GM19395 (cell line): ENCODE data around the gene TSC22D1.

ENCODE experiments used
- ATAC-seq: cut with Tn5 transposase; IDR thresholded peaks from one replicate; pipeline ENCODE4 v1.9.1; 2021; ENCODE audit warnings: mild to moderate bottlenecking, moderate library complexity; ENCODE audit not compliant: unreplicated experiment

TSC22D1 gene

GRCh38 chr13:44433863-44434765 is 142.0 kb downstream of the TSC22D1 start:
- no peak for ATAC-seq

GRCh38 chr13:44432650-44433049 is 143.5 kb downstream of the TSC22D1 start:
- ATAC-seq = no peak

DNA sequence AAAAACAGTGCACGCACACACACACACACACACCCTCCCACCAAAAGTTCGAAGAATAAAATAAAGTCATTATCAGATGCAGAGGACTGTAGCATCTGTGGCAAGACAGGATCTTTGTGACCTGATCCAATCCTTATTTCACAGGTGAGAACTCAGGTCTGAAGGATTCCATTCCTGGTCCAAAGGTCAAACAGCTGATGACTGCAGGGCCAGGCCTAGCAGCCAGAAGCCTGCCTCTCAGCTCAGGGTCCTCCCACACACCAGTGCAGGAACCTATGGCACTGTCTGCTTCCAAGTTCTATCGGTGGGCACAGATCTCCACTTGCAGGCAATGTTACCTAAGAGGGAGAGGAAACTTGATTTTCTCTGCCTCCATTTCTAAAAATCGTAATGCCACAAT is 145.0 kb downstream of the TSC22D1 start:
- ATAC-seq = no peak

DNA sequence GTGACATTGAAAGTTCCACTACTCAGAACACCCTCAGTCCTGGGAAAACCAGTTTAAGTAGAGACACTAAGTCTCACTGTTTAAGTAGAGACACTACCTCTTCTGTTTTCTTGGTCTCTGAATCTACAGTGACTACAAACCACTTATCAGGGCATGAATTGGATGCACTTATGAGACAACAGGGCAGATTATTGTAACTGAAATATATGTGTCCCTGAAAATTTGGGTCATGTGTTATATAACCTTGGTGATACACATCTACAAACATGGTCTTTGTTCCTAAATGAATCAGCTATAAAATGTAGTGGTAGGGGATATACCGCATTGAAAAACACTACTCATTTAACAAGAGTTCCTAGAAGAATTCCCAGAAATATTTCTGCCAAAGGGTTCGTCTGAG is 146.8 kb downstream of the TSC22D1 start:
- no peak for ATAC-seq

- no peak for ATAC-seq
These were observed 149.7 kb downstream of the TSC22D1 start for GRCh38 chr13:44426461-44426860.

- ATAC-seq = no peak
These were observed 150.4 kb downstream of the TSC22D1 start for GRCh38 chr13:44425815-44426078.

- ATAC-seq = no peak
These were observed 150.9 kb downstream of the TSC22D1 start for GRCh38 chr13:44425041-44425814.

- ATAC-seq = no peak
These were observed 152.3 kb downstream of the TSC22D1 start for GRCh38 chr13:44423824-44424223.

- no peak for ATAC-seq
These were observed 153.1 kb downstream of the TSC22D1 start for GRCh38 chr13:44422755-44423643.

GRCh38 chr13:44421853-44422525 is 154.1 kb downstream of the TSC22D1 start:
- no peak for ATAC-seq

DNA sequence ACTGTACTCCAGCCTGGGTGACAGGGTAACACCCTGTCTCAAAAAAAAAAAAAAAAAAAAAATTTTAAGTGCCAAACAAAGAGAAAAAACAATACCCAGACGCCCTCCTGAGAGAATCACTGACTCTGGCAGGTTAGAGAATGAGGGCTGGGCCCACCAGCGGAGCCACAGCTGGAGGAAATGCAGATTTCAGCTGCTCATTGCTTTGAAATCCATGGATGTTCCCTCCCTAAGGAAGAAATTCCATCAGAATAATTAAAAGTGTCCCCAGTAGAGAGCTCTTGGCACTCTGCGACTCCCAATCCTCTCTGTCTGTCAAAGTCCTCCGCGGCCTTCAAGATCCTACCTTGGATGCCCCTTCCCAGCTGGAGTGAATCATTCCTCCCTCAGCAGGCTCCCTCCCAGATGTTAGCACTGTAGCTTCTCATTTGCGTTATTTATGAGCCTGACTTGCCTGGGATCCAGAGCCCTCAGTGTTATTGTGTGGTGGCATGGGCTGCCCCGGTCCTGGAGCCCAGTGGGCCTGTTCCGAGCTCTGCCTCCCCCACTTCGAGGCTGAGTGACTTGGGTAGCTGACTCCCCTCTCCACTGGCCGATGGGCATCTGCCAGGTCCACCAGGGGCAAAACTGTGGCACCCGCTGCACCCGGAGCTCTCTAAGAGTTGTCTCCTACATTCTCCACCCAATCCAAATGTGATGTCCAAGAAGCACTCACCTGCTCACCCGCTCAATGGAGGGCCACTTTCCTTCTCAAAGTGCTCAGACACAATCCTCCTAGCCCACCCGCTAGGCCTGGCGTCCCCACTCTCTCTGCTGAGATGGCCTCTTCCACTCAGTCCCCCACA is 155.5 kb downstream of the TSC22D1 start:
- ATAC-seq = no peak

DNA sequence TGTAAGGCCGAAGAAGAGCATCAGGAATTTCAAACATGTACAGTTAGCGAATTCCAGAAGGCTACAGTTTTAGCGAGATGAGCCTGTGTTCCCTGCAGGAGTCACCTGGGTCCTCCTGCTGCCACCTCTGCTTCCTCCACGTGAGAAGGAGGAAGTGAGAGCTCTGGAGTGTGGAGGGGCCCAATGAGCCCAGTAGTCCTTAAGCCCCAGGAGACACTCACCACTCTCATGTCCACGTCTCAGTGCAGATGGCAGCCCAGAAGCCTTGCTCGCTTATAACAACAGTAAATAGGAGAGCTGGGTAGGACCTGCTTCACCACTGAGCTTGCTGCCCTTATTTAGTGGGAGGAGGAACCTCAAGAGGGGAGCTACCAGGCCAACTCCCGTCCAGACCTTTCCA is 158.3 kb downstream of the TSC22D1 start:
- no peak for ATAC-seq

DNA sequence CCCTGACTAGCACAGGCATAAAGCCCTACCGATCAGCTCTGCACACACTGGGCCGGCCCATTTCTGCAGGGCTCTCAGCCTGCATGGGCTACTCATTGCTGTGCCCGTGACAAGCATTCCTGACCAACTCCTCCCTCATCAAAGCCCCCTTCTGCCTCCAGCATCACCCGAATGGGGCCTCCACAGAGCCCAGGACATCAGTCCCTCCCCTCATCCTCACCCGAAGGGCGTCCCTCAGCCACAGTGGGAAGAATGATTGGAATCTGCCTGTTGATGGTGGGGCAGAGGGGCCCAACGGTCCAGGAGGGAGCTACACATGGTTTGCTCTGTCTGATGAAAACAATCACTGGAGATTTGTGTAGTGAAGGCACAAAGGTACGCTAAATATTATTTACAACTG is 158.7 kb downstream of the TSC22D1 start:
- no peak for ATAC-seq

DNA sequence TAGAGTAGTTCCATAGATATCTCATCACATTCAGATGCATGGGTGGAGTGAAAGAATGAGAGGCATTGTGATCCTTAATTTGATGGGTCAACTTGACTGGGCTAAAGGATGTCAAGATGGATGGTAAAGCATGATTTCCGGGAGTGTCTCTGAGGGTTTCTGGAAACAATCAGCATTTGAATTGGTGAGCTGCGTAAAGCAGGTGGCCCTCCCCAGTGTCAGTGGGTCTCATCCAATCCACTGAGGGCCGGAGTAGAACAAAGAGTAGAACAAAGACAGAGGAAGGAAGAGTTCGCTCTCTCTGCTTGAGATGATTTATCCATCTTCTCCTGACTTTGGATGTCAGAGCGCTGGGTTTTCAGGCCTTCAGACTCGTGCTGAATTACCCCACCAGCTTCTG is 159.4 kb downstream of the TSC22D1 start:
- no peak for ATAC-seq

- no peak for ATAC-seq
These were observed 159.8 kb downstream of the TSC22D1 start for GRCh38 chr13:44416301-44416700.

GRCh38 chr13:44415815-44416214 is 160.3 kb downstream of the TSC22D1 start:
- no peak for ATAC-seq

DNA sequence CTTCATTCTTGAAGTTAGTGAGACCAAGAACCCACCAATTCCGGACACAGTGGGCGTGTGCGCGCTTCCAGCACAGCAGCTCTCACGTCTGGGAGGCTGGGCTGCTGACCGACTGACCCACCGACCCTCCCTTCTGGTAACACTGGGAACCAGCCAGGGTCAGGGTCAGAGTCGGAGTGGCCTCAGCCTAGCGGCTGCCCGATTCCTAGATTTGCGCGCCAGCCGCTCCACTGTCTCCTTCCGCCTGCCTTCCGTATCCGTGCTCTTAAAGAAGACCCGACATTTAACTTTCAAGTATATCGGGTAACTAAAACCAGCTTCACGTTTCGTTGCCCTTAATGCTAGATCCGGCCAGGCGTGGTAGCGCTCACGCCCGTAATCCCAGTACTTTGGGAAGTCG is 161.4 kb downstream of the TSC22D1 start:
- ATAC-seq = no peak

- ATAC-seq = no peak
These were observed 163.0 kb downstream of the TSC22D1 start for GRCh38 chr13:44413095-44413494.

DNA sequence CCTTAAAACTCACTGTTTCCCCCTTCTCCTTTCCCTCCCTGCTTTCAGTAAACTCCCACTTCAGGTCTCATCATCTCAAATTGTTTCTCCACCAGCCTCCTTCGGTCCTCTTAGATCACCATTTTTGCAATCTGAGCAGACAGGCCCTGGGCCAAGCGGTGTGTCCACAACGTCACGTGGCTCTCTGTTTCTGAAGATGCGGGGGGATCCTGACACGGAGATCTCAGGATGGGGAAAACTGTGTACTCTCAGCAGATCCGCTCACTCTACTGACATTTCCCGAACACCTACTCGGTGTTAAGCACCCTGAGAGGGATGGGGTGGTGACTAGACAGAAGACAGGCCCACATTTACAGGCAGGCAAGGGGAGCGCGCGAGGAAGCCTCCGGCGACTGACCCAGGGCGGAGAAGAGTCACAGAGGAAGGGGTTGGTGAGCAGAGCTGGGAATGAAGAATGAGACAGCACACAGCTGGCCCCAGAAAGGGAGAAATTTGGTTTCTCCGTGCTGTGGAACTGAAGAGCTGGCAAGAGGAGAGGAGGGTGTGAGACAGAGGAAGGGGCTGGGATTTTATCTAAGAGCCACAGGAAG is 163.7 kb downstream of the TSC22D1 start:
- ATAC-seq = no peak

DNA sequence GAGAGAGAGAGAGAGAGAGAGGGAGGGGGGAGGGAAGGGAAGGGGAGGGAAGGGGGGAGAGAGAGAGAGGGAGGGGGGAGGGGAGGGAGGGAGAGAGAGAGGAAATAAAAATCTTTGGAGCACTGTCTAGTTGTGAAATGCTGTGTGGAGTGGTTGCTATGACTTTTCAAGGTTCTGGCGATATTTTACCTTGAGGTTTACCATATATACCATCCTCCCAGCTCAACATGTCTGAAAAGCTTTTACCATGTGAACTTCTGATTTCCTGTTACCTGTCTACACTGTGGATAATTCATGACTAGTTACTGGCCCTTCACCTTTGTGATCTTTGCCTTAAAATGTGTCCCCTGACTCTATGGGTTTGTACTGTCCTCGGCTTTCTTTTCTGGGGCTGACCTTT is 164.3 kb downstream of the TSC22D1 start:
- no peak for ATAC-seq
